Endothelial cell of umbilical vein (primary cell): ENCODE results near the gene CLEC11A. TPM values are rescaled to one million over a fixed set of nuclear protein-coding genes. Genes with fewer than 3 reads are reported as not detected.

Experiments
- BruUV-seq: library from RNA; stranded (reverse); fragments of 400-500 nt; replicated peaks from 2 replicates; lab custom pipeline; 2021; lab: Mats Ljungman, UMichigan
- CTCF ChIA-PET: fragments of 300-600, 350-600 bp; sonication (Branson Sonifier 250); formaldehyde crosslinking; loops from one replicate; lab custom pipeline; 2021; ENCODE audit warnings: antibody characterized with exemption, inconsistent platforms; lab: Charles Lee
- POLR2A ChIA-PET: fragments of 300-600, 350-600 bp; sonication (Branson Sonifier 250); formaldehyde crosslinking; loops from one replicate; lab custom pipeline; 2021; ENCODE audit warnings: antibody characterized with exemption, inconsistent platforms; lab: Charles Lee
- DNase-seq: peaks from one replicate; pipeline ENCODE4 v3.0.0-alpha.2; 2011; ENCODE audit warnings: low read depth, low spot score
- FAIRE-seq: peaks from 2 replicates; lab custom pipeline; 2011; peaks lifted over from hg19 to GRCh38; lab: Jason Lieb, UNC
- H2AFZ ChIP-seq: 2 replicates; pipeline ENCODE4 v1.6.0; 2012; ENCODE audit warnings: low read depth, low read length, control low read depth, inconsistent platforms
- H3K27ac ChIP-seq: 2 replicates; pipeline ENCODE4 v1.5.1; 2011; ENCODE audit warnings: low read depth, mild to moderate bottlenecking, control low read depth, low read length, moderate library complexity; ENCODE audit not compliant: insufficient read depth
- H3K27me3 ChIP-seq, 2 experiments: 2 replicates each; pipeline versions ENCODE4 v1.6.0 to v1.6.1; 2011; ENCODE audit warnings: low read length in 2 of 2, mixed read lengths in 1 of 2; ENCODE audit not compliant: control insufficient read depth in 2 of 2, insufficient read depth in 2 of 2
- H3K36me3 ChIP-seq, 2 experiments: 2 replicates in 1 of 2; 3 replicates in 1 of 2; pipeline ENCODE4 v1.5.1; 2011; ENCODE audit warnings: low read length in 2 of 2, mild to moderate bottlenecking in 1 of 2, moderate library complexity in 1 of 2; ENCODE audit not compliant: control insufficient read depth in 2 of 2, insufficient read depth in 2 of 2; ENCODE audit errors: extremely low read depth in 1 of 2
- H3K4me1 ChIP-seq: 3 replicates; pipeline ENCODE4 v1.5.1; 2011; ENCODE audit warnings: mild to moderate bottlenecking, low read length; ENCODE audit not compliant: control insufficient read depth, insufficient read depth; ENCODE audit errors: extremely low read depth
- H3K4me2 ChIP-seq: 2 replicates; pipeline ENCODE4 v1.6.1; 2011; ENCODE audit warnings: low read length, control low read depth, mixed read lengths; ENCODE audit not compliant: insufficient read depth
- H3K4me3 ChIP-seq, 3 experiments: fragments of 200-600 bp in 1 of 3; sonication (generic), shearing (Covaris generic) in 1 of 3; replicated peaks in 1 of 3; 2 replicates each; pipeline ENCODE4 v1.5.1; 2011 to 2016; ENCODE audit warnings: control low read depth in 3 of 3, low read length in 3 of 3, mild to moderate bottlenecking in 2 of 3, inconsistent platforms in 1 of 3, low read depth in 1 of 3, moderate library complexity in 1 of 3; ENCODE audit not compliant: insufficient read depth in 1 of 3
- H3K79me2 ChIP-seq: 2 replicates; pipeline ENCODE4 v1.6.0; 2012; ENCODE audit warnings: low read length, inconsistent platforms; ENCODE audit not compliant: control insufficient read depth, insufficient read depth
- H3K9ac ChIP-seq: replicated peaks from 2 replicates; pipeline ENCODE3; 2011; ENCODE audit warnings: low read length, control low read depth; ENCODE audit not compliant: insufficient read depth; ENCODE audit errors: extremely low read depth
- H3K9me1 ChIP-seq: replicated peaks from 3 replicates; pipeline ENCODE4 v1.6.0; 2011; ENCODE audit warnings: mild to moderate bottlenecking, low read length; ENCODE audit not compliant: control insufficient read depth, insufficient read depth; ENCODE audit errors: extremely low read depth
- H3K9me3 ChIP-seq: replicated peaks from 2 replicates; pipeline ENCODE4 v1.5.1; 2012; ENCODE audit warnings: low read length, inconsistent platforms; ENCODE audit not compliant: control insufficient read depth, insufficient read depth
- H4K20me1 ChIP-seq: replicated peaks from 2 replicates; pipeline ENCODE3; 2011; ENCODE audit warnings: mild to moderate bottlenecking, low read length; ENCODE audit not compliant: control insufficient read depth, insufficient read depth; ENCODE audit errors: extremely low read depth
- CTCF ChIP-seq, 2 donors: IDR thresholded peaks; 1 replicate in 1 of 2; 2 replicates in 1 of 2; pipeline ENCODE4 v1.5.1; 2011; ENCODE audit warnings: low read length in 2 of 2, mild to moderate bottlenecking in 2 of 2, moderate library complexity in 2 of 2, control low read depth in 1 of 2, inconsistent platforms in 1 of 2, low read depth in 1 of 2; ENCODE audit not compliant: insufficient read depth in 1 of 2; ENCODE audit errors: extremely low read depth in 1 of 2
- EZH2 ChIP-seq: IDR thresholded peaks from 2 replicates; pipeline ENCODE4 v1.6.1; 2012; ENCODE audit warnings: borderline replicate concordance, low read depth, mild to moderate bottlenecking, moderate library complexity, low read length, inconsistent platforms; ENCODE audit not compliant: severe bottlenecking
- FOS ChIP-seq: IDR thresholded peaks from 2 replicates; pipeline ENCODE4 v1.6.1; 2011; ENCODE audit warnings: mild to moderate bottlenecking, low read length, moderate library complexity, borderline replicate concordance; ENCODE audit not compliant: insufficient read depth
- GATA2 ChIP-seq: IDR thresholded peaks from 2 replicates; pipeline ENCODE4 v1.7.0; 2011; ENCODE audit warnings: low read depth, mild to moderate bottlenecking, moderate library complexity, mixed read lengths, low read length; ENCODE audit not compliant: insufficient read length, insufficient read depth
- JUN ChIP-seq: IDR thresholded peaks from 2 replicates; pipeline ENCODE4 v1.6.1; 2011; ENCODE audit warnings: borderline replicate concordance, low read depth; ENCODE audit not compliant: insufficient read length, insufficient read depth
- MAX ChIP-seq: IDR thresholded peaks from 2 replicates; pipeline ENCODE4 v1.6.1; 2011; ENCODE audit not compliant: insufficient read depth, insufficient read length
- MYC ChIP-seq: IDR thresholded peaks from one replicate; pipeline ENCODE4 v1.6.1; 2011; ENCODE audit warnings: mild to moderate bottlenecking, low read depth, low read length
- POLR2A ChIP-seq: IDR thresholded peaks from 2 replicates; pipeline ENCODE4 v1.6.1; 2012; ENCODE audit warnings: low read depth, mild to moderate bottlenecking, control low read depth, low read length
- POLR2AphosphoS5 ChIP-seq: IDR thresholded peaks from 2 replicates; pipeline ENCODE4 v1.6.1; 2012; ENCODE audit warnings: low read depth, mild to moderate bottlenecking, control low read depth, low read length, moderate library complexity; ENCODE audit not compliant: insufficient read depth
- dilution Hi-C: fragments of 300-500 bp; cut with MboI; formaldehyde crosslinking; loops from one replicate; pipeline ENCODE4 v1.15.0; 2019; ENCODE audit warnings: low sequenced_read_pairs; ENCODE audit not compliant: extremely low pct_ligation_motif_present
- intact Hi-C: fragments of 100-400 bp; cut with micrococcal nuclease; formaldehyde crosslinking; loops from one replicate; pipeline ENCODE4 v1.10.0; 2022
- polyA plus RNA-seq, 4 experiments: library from polyadenylated mRNA; depleted of rRNA in 3 of 4; stranded (reverse) in 3 of 4; unstranded in 1 of 4; fragments of >200 nt; gene quantifications; 2 replicates each; pipeline versions ENCODE4 v1.2.1 to v1.2.3, GENCODE V29; 2011 to 2012; ENCODE audit warnings: missing spikeins in 1 of 4
- total RNA-seq: library from RNA; stranded (reverse); gene quantifications from 2 replicates; pipeline ENCODE4 v1.2.3, GENCODE V29; 2021

The CLEC11A gene
- total and polyA plus RNA-seq, 2 donors (not counting 3 experiments of a cell fraction or from before 2014, with no cell fraction given): 10.4 to 30.1 TPM

GRCh38 chr19:50686310-50687032 is 36.7 kb upstream of the CLEC11A start:
- Histone ChIP-seq H3K9me3 (no peaks in the 10 kb centered on the region), H3K4me1 (no peaks in the 10 kb centered on the region), H3K27ac (no peak overlapping the region), H3K36me3 (no peaks in the 10 kb centered on the region), H3K9me1 (no peaks in the 10 kb centered on the region), H3K4me2 (no peak overlapping the region), H3K4me3 (no peak overlapping the region), H4K20me1 (no peaks in the 10 kb centered on the region), H2AFZ (no peak overlapping the region), H3K79me2 (no peaks in the 10 kb centered on the region), H3K27me3 (peaks cover 13 to 15% of the 10 kb centered on the region in 2 experiments), H3K9ac (no peak overlapping the region)
- FAIRE-seq (no peak), DNase-seq (no peak)
- intact Hi-C loops: no loop called here
- dilution Hi-C loops: no loop called here
- POLR2A ChIA-PET: no interaction called here
- TF ChIP-seq JUN (no peak), POLR2AphosphoS5 (no peak), POLR2A (no peak), FOS (no peak), GATA2 (no peak), CTCF (IDR thresholded peaks at IDR 0.05; ENCODE audit: extremely low read depth in 1 of 2, insufficient read depth in 1 of 2, low read depth in 1 of 2, low read length in 2 of 2) (no peak), EZH2 (no peak), MYC (no peak), MAX (no peak)
- BruUV-seq: no TSS peak
- CTCF ChIA-PET: no interaction called here
